HEK293 (cell line): ENCODE results near the gene CASKIN2.

Source experiments
- CTCF ChIA-PET: fragments of 350-600 bp; formaldehyde crosslinking; extraction: SDS; loops from one replicate; lab custom pipeline; 2021; ENCODE audit warnings: antibody characterized with exemption; lab: Yijun Ruan, JAX
- POLR2A ChIA-PET: fragments of 300-600 bp; formaldehyde crosslinking; extraction: SDS; loops from one replicate; lab custom pipeline; 2020; ENCODE audit warnings: antibody characterized with exemption, inconsistent platforms; lab: Yijun Ruan, JAX
- H3K27ac ChIP-seq: fragments of 200-500 bp; sonication (Bioruptor generic); 2 replicates; pipeline ENCODE4 v1.5.1; 2014; ENCODE audit warnings: low read depth, low read length, control low read depth, inconsistent platforms; ENCODE audit errors: extremely low read depth
- H3K36me3 ChIP-seq, 2 experiments: fragments of 200-500 bp in 1 of 2; sonication (Bioruptor generic) in 1 of 2; 1 replicate in 1 of 2; 2 replicates in 1 of 2; pipeline ENCODE4 v1.5.1; 2014 to 2017; ENCODE audit warnings: inconsistent platforms in 2 of 2, low read length in 2 of 2; ENCODE audit not compliant: control insufficient read depth in 2 of 2, insufficient read depth in 1 of 2
- H3K4me1 ChIP-seq: fragments of 200-500 bp; sonication (Bioruptor generic); 2 replicates; pipeline ENCODE4 v1.5.1; 2014; ENCODE audit warnings: mild to moderate bottlenecking, low read length, inconsistent platforms; ENCODE audit not compliant: control insufficient read depth, insufficient read depth
- H3K4me3 ChIP-seq: 2 replicates; pipeline ENCODE4 v1.5.1; 2011; ENCODE audit warnings: low read depth, mild to moderate bottlenecking, control low read depth, low read length, moderate library complexity
- H3K9me3 ChIP-seq: fragments of 200-500 bp; sonication (Bioruptor generic); 2 replicates; pipeline ENCODE4 v1.5.1; 2014; ENCODE audit warnings: low read depth, low read length, inconsistent platforms; ENCODE audit not compliant: control insufficient read depth, insufficient read depth
- BCL11A ChIP-seq: fragments of 450-650 bp; formaldehyde crosslinking; IDR thresholded peaks from 2 replicates; pipeline ENCODE4 v1.5.1; 2016; ENCODE audit warnings: low read depth, missing biosample characterization, missing genetic modification characterization
- BCL6B ChIP-seq: fragments of 450-650 bp; formaldehyde crosslinking; IDR thresholded peaks from 2 replicates; pipeline ENCODE4 v1.5.1; 2017; ENCODE audit warnings: missing biosample characterization, missing genetic modification characterization
- CTCF ChIP-seq: fragments of 450-650 bp; formaldehyde crosslinking; IDR thresholded peaks from 2 replicates; pipeline ENCODE4 v1.5.1; 2016; ENCODE audit warnings: missing biosample characterization, missing genetic modification characterization
- ELK4 ChIP-seq: IDR thresholded peaks from 2 replicates; pipeline ENCODE4 v1.6.1; 2011; ENCODE audit warnings: mild to moderate bottlenecking, low read depth, low read length, borderline replicate concordance
- KLF1 ChIP-seq: fragments of 450-650 bp; formaldehyde crosslinking; IDR thresholded peaks from 2 replicates; pipeline ENCODE4 v1.5.1; 2016; ENCODE audit warnings: missing biosample characterization, missing genetic modification characterization
- KLF8 ChIP-seq: fragments of 450-650 bp; formaldehyde crosslinking; IDR thresholded peaks from 2 replicates; pipeline ENCODE4 v1.5.1; 2016; ENCODE audit warnings: missing biosample characterization, missing genetic modification characterization
- TSHZ1 ChIP-seq: fragments of 450-650 bp; formaldehyde crosslinking; IDR thresholded peaks from 2 replicates; pipeline ENCODE4 v1.5.1; 2016; ENCODE audit warnings: missing biosample characterization, missing genetic modification characterization, borderline replicate concordance
- ZBTB10 ChIP-seq: fragments of 450-650 bp; formaldehyde crosslinking; IDR thresholded peaks from 2 replicates; pipeline ENCODE4 v1.5.1; 2016; ENCODE audit warnings: missing biosample characterization, missing genetic modification characterization
- ZBTB49 ChIP-seq: fragments of 450-650 bp; formaldehyde crosslinking; IDR thresholded peaks from 2 replicates; pipeline ENCODE4 v1.5.1; 2016; ENCODE audit warnings: missing biosample characterization, missing genetic modification characterization, low read depth
- ZEB2 ChIP-seq: fragments of 450-650 bp; formaldehyde crosslinking; IDR thresholded peaks from 2 replicates; pipeline ENCODE4 v1.5.1; 2016; ENCODE audit warnings: missing biosample characterization, missing genetic modification characterization
- ZNF121 ChIP-seq: fragments of 450-650 bp; formaldehyde crosslinking; IDR thresholded peaks from 2 replicates; pipeline ENCODE4 v1.5.1; 2016; ENCODE audit warnings: missing biosample characterization, missing genetic modification characterization
- ZNF184 ChIP-seq: fragments of 450-650 bp; IDR thresholded peaks from 2 replicates; pipeline ENCODE4 v1.5.1; 2018; ENCODE audit warnings: missing biosample characterization, mild to moderate bottlenecking, missing genetic modification characterization
- ZNF211 ChIP-seq: fragments of 450-650 bp; formaldehyde crosslinking; IDR thresholded peaks from 2 replicates; pipeline ENCODE4 v1.5.1; 2016; ENCODE audit warnings: low read depth, missing biosample characterization, missing genetic modification characterization
- ZNF221 ChIP-seq: fragments of 450-650 bp; formaldehyde crosslinking; IDR thresholded peaks from 2 replicates; pipeline ENCODE4 v1.5.1; 2017; ENCODE audit warnings: missing biosample characterization, missing genetic modification characterization, borderline replicate concordance
- ZNF341 ChIP-seq: fragments of 450-650 bp; formaldehyde crosslinking; IDR thresholded peaks from 2 replicates; pipeline ENCODE4; 2016; ENCODE audit warnings: low read depth, missing biosample characterization, missing genetic modification characterization
- ZNF514 ChIP-seq: fragments of 450-650 bp; formaldehyde crosslinking; IDR thresholded peaks from 2 replicates; pipeline ENCODE4 v1.5.1; 2016; ENCODE audit warnings: missing biosample characterization, missing genetic modification characterization
- ZNF658 ChIP-seq: fragments of 450-650 bp; formaldehyde crosslinking; IDR thresholded peaks from 2 replicates; pipeline ENCODE4; 2016; ENCODE audit warnings: missing biosample characterization, missing genetic modification characterization
- ZNF664 ChIP-seq: fragments of 450-650 bp; formaldehyde crosslinking; IDR thresholded peaks from 2 replicates; pipeline ENCODE4 v1.5.1; 2016; ENCODE audit warnings: missing biosample characterization, missing genetic modification characterization
- ZNF785 ChIP-seq: fragments of 450-650 bp; formaldehyde crosslinking; IDR thresholded peaks from 2 replicates; pipeline ENCODE4 v1.5.1; 2016; ENCODE audit warnings: missing biosample characterization, missing genetic modification characterization
- ZSCAN30 ChIP-seq: fragments of 450-650 bp; IDR thresholded peaks from 2 replicates; pipeline ENCODE4 v1.5.1; 2018; ENCODE audit warnings: missing biosample characterization, mild to moderate bottlenecking, missing genetic modification characterization, moderate library complexity
- TF ChIP-seq, protein P1 (sequence below): fragments of 450-650 bp; formaldehyde crosslinking; IDR thresholded peaks from 2 replicates; pipeline ENCODE4 v1.5.1; 2016; ENCODE audit warnings: missing biosample characterization, missing genetic modification characterization

Gene CASKIN2

GRCh38 chr17:75515496-75516254, at the start of gene CASKIN2:
Gene CASKIN2, minus strand, starts transcription at chr17:75515537. Its CDS starts 1,733 bp downstream, at chr17:75513804.
- CTCF ChIA-PET, result interaction anchor here (0.7 to 3.3 kb wide), 21 partner anchors 9 to 275 kb away, joined by 3 to 20 read pairs (median 4); partner anchors contain the start of genes LLGL2, MIF4GD and SMIM5
- POLR2A ChIA-PET, result interaction anchor here (0.7 to 1.7 kb wide), 12 partner anchors 8 to 642 kb away, joined by 3 to 35 read pairs (median 5); partner anchors contain the start of genes FDXR, LLGL2, SLC25A19 and TMEM94
- Histone ChIP-seq H3K9me3 (no peaks in the 10 kb centered on the region), H3K36me3 (peaks cover 21 to 51% of the 10 kb centered on the region in 2 experiments; a peak in 2 of 3 replicates), H3K4me1 (no peaks in the 10 kb centered on the region), H3K27ac (peak within 1 kb of the TSS; percentile 71; the same call in 1 of the 2 replicates), H3K4me3 (peak within 1 kb of the TSS; percentile 87)
- TF ChIP-seq BCL6B, result no peak
- peak; percentile 68; the same call in 1 of the 2 replicates for TF ChIP-seq BCL11A (tag by site-specific recombination)
- 0 out of 2 replicates have a peak, but pooled peaks have one; percentile 21 for TF ChIP-seq ZNF211 (tag by site-specific recombination)
- TF ChIP-seq KLF8 (tag by site-specific recombination), result peak; percentile 86
- 0 out of 2 replicates have a peak, but pooled peaks have one; percentile 17 for TF ChIP-seq ZNF184 (tag by site-specific recombination)
- peak; percentile 23; the same call in 1 of the 2 replicates for TF ChIP-seq TSHZ1 (tag by site-specific recombination)
- TF ChIP-seq ZNF514, result no peak
- TF ChIP-seq ZNF221, result no peak
- TF ChIP-seq ZNF785 (tag by site-specific recombination), result peak; percentile 12; the same call in 1 of the 2 replicates
- TF ChIP-seq CTCF (tag by site-specific recombination), result peak; percentile 100
- no peak for TF ChIP-seq ZBTB49 (tag by site-specific recombination)
- peak; percentile 52; the same call in 1 of the 2 replicates for TF ChIP-seq ZNF658 (tag by site-specific recombination)
- TF ChIP-seq ZSCAN30 (tag by site-specific recombination), result peak; percentile 86; the same call in 1 of the 2 replicates
- TF ChIP-seq ZNF664 (tag by site-specific recombination), result no peak
- TF ChIP-seq ZNF121 (tag by site-specific recombination), result no peak
- peak; percentile 37; the same call in 1 of the 2 replicates for TF ChIP-seq KLF1 (tag by site-specific recombination)
- peak; percentile 96 for TF ChIP-seq ZEB2 (tag by site-specific recombination)
- TF ChIP-seq, protein P1, sequence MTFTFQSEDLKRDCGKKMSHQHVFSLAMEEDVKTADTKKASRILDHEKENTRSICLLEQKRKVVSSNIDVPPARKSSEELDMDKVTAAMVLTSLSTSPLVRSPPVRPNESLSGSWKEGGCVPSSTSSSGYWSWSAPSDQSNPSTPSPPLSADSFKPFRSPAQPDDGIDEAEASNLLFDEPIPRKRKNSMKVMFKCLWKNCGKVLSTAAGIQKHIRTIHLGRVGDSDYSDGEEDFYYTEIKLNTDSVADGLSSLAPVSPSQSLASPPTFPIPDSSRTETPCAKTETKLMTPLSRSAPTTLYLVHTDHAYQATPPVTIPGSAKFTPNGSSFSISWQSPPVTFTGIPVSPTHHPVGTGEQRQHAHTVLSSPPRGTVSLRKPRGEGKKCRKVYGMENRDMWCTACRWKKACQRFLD, result no peak
- TF ChIP-seq ZNF341, result peak; percentile 54
- TF ChIP-seq ZBTB10, result peak; percentile 98
- no peak for TF ChIP-seq ELK4
